HepG2 (cell line): Measurements from ENCODE around the gene HSD17B8. TPM values are rescaled to one million over a fixed set of nuclear protein-coding genes. Genes with fewer than 3 reads are reported as not detected.

Experiments used
- ATAC-seq: fragments of 200-7000 bp; cut with Tn5 transposase; 3 replicates; pipeline ENCODE4 v1.9.1; 2020; ENCODE audit warnings: mild to moderate bottlenecking, moderate library complexity
- BruUV-seq: library from RNA; stranded (reverse); fragments of 400-500 nt; replicated peaks from 2 replicates; lab custom pipeline; 2021; lab: Mats Ljungman, UMichigan
- CTCF ChIA-PET: fragments of 300-600 bp; formaldehyde crosslinking; extraction: SDS; loops from one replicate; lab custom pipeline; 2021; ENCODE audit warnings: low total read pairs, inconsistent platforms, low intra/inter-chr PET ratio; lab: Yijun Ruan, JAX
- POLR2A ChIA-PET: fragments of 350-600 bp; sonication (Branson Sonifier 250); formaldehyde crosslinking; loops from one replicate; lab custom pipeline; 2020; ENCODE audit warnings: antibody characterized with exemption, inconsistent platforms; lab: Yijun Ruan, JAX
- DNase-seq: peaks from one replicate; pipeline ENCODE4 v3.0.0-alpha.2; 2015; ENCODE audit warnings: low spot score
- FAIRE-seq: peaks from 3 replicates; lab custom pipeline; 2011; peaks lifted over from hg19 to GRCh38; lab: Jason Lieb, UNC
- H2AFZ ChIP-seq: one replicate; pipeline ENCODE4 v1.6.1; 2011; ENCODE audit warnings: low read length, inconsistent platforms
- H3K27ac ChIP-seq: fragments of 300-600 bp; 3 replicates; pipeline ENCODE4 v1.8.0; 2011; ENCODE audit warnings: mixed run types, mild to moderate bottlenecking, mixed read lengths, low read length, inconsistent platforms; ENCODE audit not compliant: insufficient read depth; ENCODE audit errors: extremely low read length
- H3K27me3 ChIP-seq, 2 experiments: fragments of 200-600 bp in 1 of 2; 2 replicates in 1 of 2; 3 replicates in 1 of 2; pipeline versions ENCODE4 v1.6.0 to v1.8.0; 2011; ENCODE audit warnings: low read length in 2 of 2, mild to moderate bottlenecking in 2 of 2, moderate library complexity in 2 of 2, inconsistent platforms in 1 of 2; ENCODE audit not compliant: insufficient read depth in 2 of 2, control insufficient read depth in 1 of 2
- H3K36me3 ChIP-seq, 2 experiments: fragments of 200-600 bp in 1 of 2; replicated peaks in 1 of 2; 2 replicates in 1 of 2; 3 replicates in 1 of 2; pipeline versions ENCODE4 v1.5.1 to v1.8.0; 2011; ENCODE audit warnings: low read length in 2 of 2, inconsistent platforms in 1 of 2; ENCODE audit not compliant: insufficient read depth in 2 of 2, control insufficient read depth in 1 of 2
- H3K4me1 ChIP-seq: 2 replicates; pipeline ENCODE4 v1.5.1; 2012; ENCODE audit warnings: low read length, inconsistent platforms; ENCODE audit not compliant: insufficient read depth
- H3K4me2 ChIP-seq: 2 replicates; pipeline ENCODE4 v1.6.0; 2011; ENCODE audit warnings: low read depth, low read length, inconsistent platforms
- H3K4me3 ChIP-seq, 3 experiments: fragments of 200-600 bp in 1 of 3; sonication (generic), shearing (Covaris generic) in 1 of 3; replicated peaks in 1 of 3; 2 replicates each; pipeline ENCODE4 v1.5.1; 2011 to 2016; ENCODE audit warnings: low read length in 3 of 3, inconsistent platforms in 2 of 3, low read depth in 2 of 3, mild to moderate bottlenecking in 2 of 3, control low read depth in 1 of 3, mixed read lengths in 1 of 3; ENCODE audit not compliant: insufficient read depth in 1 of 3
- H3K79me2 ChIP-seq: one replicate; pipeline ENCODE4 v1.6.1; 2011; ENCODE audit warnings: low read length, inconsistent platforms; ENCODE audit not compliant: insufficient read depth
- H3K9ac ChIP-seq: 2 replicates; pipeline ENCODE4 v1.6.0; 2011; ENCODE audit warnings: mild to moderate bottlenecking, low read depth, low read length, inconsistent platforms; ENCODE audit not compliant: insufficient read depth
- H3K9me3 ChIP-seq: 2 replicates; pipeline ENCODE4 v1.5.1; 2012; ENCODE audit warnings: mild to moderate bottlenecking, low read length
- H4K20me1 ChIP-seq: 2 replicates; pipeline ENCODE4 v1.6.0; 2011; ENCODE audit warnings: inconsistent platforms, mild to moderate bottlenecking, low read length, moderate library complexity; ENCODE audit not compliant: insufficient read depth
- BCLAF1 ChIP-seq: fragments of 450-650 bp; IDR thresholded peaks from 2 replicates; pipeline ENCODE4 v1.6.1; 2017; ENCODE audit warnings: mild to moderate bottlenecking
- CSRNP2 ChIP-seq: sonication (generic); formaldehyde crosslinking; conservative IDR thresholded peaks from 2 replicates; pipeline ENCODE4 v1.8.0; 2022; ENCODE audit warnings: low read depth, missing genetic modification reagents
- HHEX ChIP-seq: IDR thresholded peaks from 2 replicates; pipeline ENCODE4 v1.6.1; 2016; ENCODE audit warnings: control low read depth
- MIXL1 ChIP-seq: IDR thresholded peaks from 2 replicates; pipeline ENCODE4 v1.6.1; 2016
- MTA3 ChIP-seq: sonication (generic); formaldehyde crosslinking; IDR thresholded peaks from 2 replicates; pipeline ENCODE4 v1.4.0; 2020; ENCODE audit warnings: missing genetic modification reagents
- PBX3 ChIP-seq: sonication (generic); formaldehyde crosslinking; IDR thresholded peaks from 2 replicates; pipeline ENCODE4 v1.8.1; 2023; ENCODE audit warnings: missing genetic modification reagents, inconsistent platforms, borderline replicate concordance
- RORA ChIP-seq: sonication (generic); formaldehyde crosslinking; IDR thresholded peaks from 2 replicates; pipeline ENCODE4 v1.5.0; 2020; ENCODE audit warnings: mild to moderate bottlenecking, missing genetic modification reagents, moderate library complexity
- TBX3 ChIP-seq: fragments of 450-650 bp; IDR thresholded peaks from 2 replicates; pipeline ENCODE4 v1.6.1; 2017; ENCODE audit warnings: antibody characterized with exemption, mild to moderate bottlenecking, inconsistent platforms, borderline replicate concordance
- TFDP2 ChIP-seq: sonication (generic); formaldehyde crosslinking; IDR thresholded peaks from 2 replicates; pipeline ENCODE4 v1.4.0; 2020; ENCODE audit warnings: missing genetic modification reagents
- TRIM24 ChIP-seq: sonication (generic); formaldehyde crosslinking; IDR thresholded peaks from 2 replicates; pipeline ENCODE4 v1.8.0; 2022; ENCODE audit warnings: mild to moderate bottlenecking, missing genetic modification reagents
- ZBTB26 ChIP-seq: IDR thresholded peaks from 2 replicates; pipeline ENCODE4 v1.6.1; 2016; ENCODE audit warnings: missing compliant biosample characterization, missing genetic modification reagents, borderline replicate concordance
- ZNF263 ChIP-seq: sonication (generic); formaldehyde crosslinking; IDR thresholded peaks from 2 replicates; pipeline ENCODE4 v1.4.0; 2020; ENCODE audit warnings: missing genetic modification reagents
- ZNF597 ChIP-seq: sonication (generic); formaldehyde crosslinking; IDR thresholded peaks from 2 replicates; pipeline ENCODE4 v1.5.0; 2020; ENCODE audit warnings: missing genetic modification reagents
- ZNF788 ChIP-seq: sonication (generic); formaldehyde crosslinking; IDR thresholded peaks from 2 replicates; pipeline ENCODE4 v1.5.0; 2020; ENCODE audit warnings: mild to moderate bottlenecking, missing genetic modification reagents, borderline replicate concordance
- WGBS: methylation state at CpG from one replicate; pipeline ENCODE4 v1.1.6; 2017; ENCODE audit warnings: low lambda C conversion rate; 5-methylcytosine and 5-hydroxymethylcytosine counted together
- in situ Hi-C: cut with HindIII; loops from 2 replicates; pipeline ENCODE4 v1.10.0; 2017; ENCODE audit warnings: low pct_unique_long_range_greater_than_20kb; ENCODE audit not compliant: extremely low pct_ligation_motif_present
- intact Hi-C: fragments of 100-400 bp; cut with micrococcal nuclease; formaldehyde crosslinking; loops from one replicate; pipeline ENCODE4 v1.10.0; 2022; ENCODE audit not compliant: unreplicated experiment
- polyA plus RNA-seq, 8 experiments: library from polyadenylated mRNA; depleted of rRNA in 3 of 8; stranded (reverse) in 7 of 8; unstranded in 1 of 8; fragments of >200 nt; fragmentation: Illumina TruSeq in 4 of 8; extraction: Trizol in 4 of 8; gene quantifications; 2 replicates each; pipeline versions ENCODE4 v1.2.1 to v1.2.3, GENCODE V29; 2011 to 2016; ENCODE audit warnings: low read depth in 4 of 8, missing spikeins in 1 of 8, mixed read lengths in 1 of 8; ENCODE audit not compliant: insufficient read depth in 1 of 8
- total RNA-seq, 5 experiments: library from RNA; depleted of rRNA; stranded (reverse); fragments of >200 nt; fragmentation: Illumina TruSeq; extraction: Trizol; gene quantifications; 2 replicates each; pipeline ENCODE4 v1.2.3, GENCODE V29; 2016; ENCODE audit warnings: low read depth in 1 of 5

Gene HSD17B8
- total and polyA plus RNA-seq, 2 of the 13 experiments (the other 11 are each of a cell fraction or from before 2014, with no cell fraction given), result 12.6 to 20.1 TPM

- ATAC-seq (no peak), FAIRE-seq (no peak), DNase-seq (no peak)
- H3K9me3 ChIP-seq, result no peaks in the 10 kb centered on the region
- no peak overlapping the region for H3K4me3 ChIP-seq
- H2AFZ ChIP-seq, result no peak overlapping the region
- WGBS, result 28% methylated on average over 6 of the region's 6 CpGs
- ChIA-PET CTCF (no interaction called here), POLR2A (no interaction called here)
- H4K20me1 ChIP-seq, result no peaks in the 10 kb centered on the region
- TF ChIP-seq MTA3 (CRISPR knock-in tag), result no peak
- no peak for TF ChIP-seq ZNF263 (CRISPR knock-in tag)
- TF ChIP-seq PBX3 (CRISPR knock-in tag), result no peak
- TF ChIP-seq TFDP2 (CRISPR knock-in tag), result no peak
- TF ChIP-seq HHEX (CRISPR knock-in tag), result no peak
- TF ChIP-seq TRIM24 (CRISPR knock-in tag), result no peak
- no peak for TF ChIP-seq CSRNP2
- no peak for TF ChIP-seq ZNF597 (CRISPR knock-in tag)
- TF ChIP-seq BCLAF1, result no peak
- TF ChIP-seq TBX3, result no peak
- no peak for TF ChIP-seq ZNF788
- no peak for TF ChIP-seq ZBTB26 (CRISPR knock-in tag)
- TF ChIP-seq RORA (CRISPR knock-in tag), result no peak
- no peak for TF ChIP-seq MIXL1 (CRISPR knock-in tag)
- H3K27ac ChIP-seq, result no peak overlapping the region
- H3K27me3 ChIP-seq, result peaks cover 3 to 5% of the 10 kb centered on the region in 2 experiments; a peak in 3 of 5 replicates
- H3K9ac ChIP-seq, result no peak overlapping the region
- H3K4me1 ChIP-seq, result peaks cover 23% of the 10 kb centered on the region
- no peaks in the 10 kb centered on the region for H3K36me3 ChIP-seq
- BruUV-seq, result no TSS peak
- in situ Hi-C loops (loop anchor here (10.0 kb wide), 1 partner anchor 153 kb away; no protein-coding TSS in a partner anchor), intact Hi-C loops (no loop called here)
- H3K79me2 ChIP-seq, result no peaks in the 10 kb centered on the region
- H3K4me2 ChIP-seq, result no peak overlapping the region
Measured at GRCh38 chr6:33168284-33168601, 36.2 kb upstream of the HSD17B8 start.
